OCI-LY1 (cell line): ENCODE measurements around the gene ADGRV1.

Experiments used
- H2AFZ ChIP-seq: fragments of 200-600 bp; sonication (generic), shearing (Covaris generic); 2 replicates; pipeline ENCODE4 v1.6.0; 2014; ENCODE audit warnings: antibody characterized with exemption, mild to moderate bottlenecking, low read length
- H3F3A ChIP-seq: fragments of 200-600 bp; sonication (generic), shearing (Covaris generic); 2 replicates; pipeline ENCODE4 v1.6.0; 2014; ENCODE audit warnings: mild to moderate bottlenecking, antibody characterized with exemption, low read length, moderate library complexity; ENCODE audit not compliant: insufficient read depth
- H3K27ac ChIP-seq: fragments of 200-600 bp; sonication (generic); 2 replicates; pipeline ENCODE4 v1.5.1; 2014; ENCODE audit warnings: low read length, mixed run types, mild to moderate bottlenecking, low read depth; ENCODE audit not compliant: poor library complexity, severe bottlenecking
- H3K27me3 ChIP-seq: fragments of 200-600 bp; sonication (generic); 2 replicates; pipeline ENCODE4 v1.6.0; 2014; ENCODE audit warnings: antibody characterized with exemption, mild to moderate bottlenecking, low read length, moderate library complexity; ENCODE audit not compliant: insufficient read depth
- H3K36me3 ChIP-seq: fragments of 200-600 bp; sonication (generic); 2 replicates; pipeline ENCODE4 v1.6.1; 2014; ENCODE audit warnings: mild to moderate bottlenecking, antibody characterized with exemption, low read length, moderate library complexity, mixed read lengths; ENCODE audit not compliant: insufficient read depth
- H3K4me1 ChIP-seq: fragments of 200-600 bp; sonication (generic); 2 replicates; pipeline ENCODE4 v1.5.1; 2014; ENCODE audit warnings: mild to moderate bottlenecking, low read length, moderate library complexity; ENCODE audit not compliant: insufficient read depth, severe bottlenecking
- H3K4me2 ChIP-seq: fragments of 200-600 bp; sonication (generic), shearing (Covaris generic); 2 replicates; pipeline ENCODE4 v1.6.1; 2014; ENCODE audit warnings: low read length
- H3K4me3 ChIP-seq: fragments of 200-600 bp; sonication (generic); 2 replicates; pipeline ENCODE4 v1.5.1; 2014; ENCODE audit warnings: low read length, low read depth, mild to moderate bottlenecking, mixed read lengths; ENCODE audit not compliant: poor library complexity, severe bottlenecking
- H3K79me2 ChIP-seq: fragments of 200-600 bp; shearing (Covaris generic); 2 replicates; pipeline ENCODE4 v1.6.1; 2016; ENCODE audit warnings: mixed run types, low read length, mixed read lengths; ENCODE audit not compliant: insufficient read depth
- H3K9ac ChIP-seq: fragments of 200-600 bp; sonication (generic), shearing (Covaris generic); 2 replicates; pipeline ENCODE4 v1.6.1; 2014; ENCODE audit warnings: mild to moderate bottlenecking, low read length, mixed read lengths
- H3K9me2 ChIP-seq: fragments of 200-600 bp; sonication (generic), shearing (Covaris generic); 2 replicates; pipeline ENCODE4 v1.6.1; 2014; ENCODE audit warnings: low read depth, mild to moderate bottlenecking, low read length, mixed read lengths
- H3K9me3 ChIP-seq: fragments of 200-600 bp; shearing (Covaris generic); 2 replicates; pipeline ENCODE4 v1.6.1; 2014; ENCODE audit warnings: low read length, mixed read lengths
- H4K20me1 ChIP-seq: fragments of 200-600 bp; sonication (generic), shearing (Covaris generic); 2 replicates; pipeline ENCODE4 v1.6.0; 2016; ENCODE audit warnings: mild to moderate bottlenecking, low read length; ENCODE audit not compliant: insufficient read depth
- EZH2 ChIP-seq: fragments of 200-600 bp; sonication (generic), shearing (Covaris generic); IDR thresholded peaks from 2 replicates; pipeline ENCODE4 v1.8.0; 2017; ENCODE audit warnings: borderline replicate concordance, mixed run types, mild to moderate bottlenecking, antibody characterized with exemption, low read length, moderate library complexity, mixed read lengths
- TF ChIP-seq, protein P1 (sequence below): fragments of 200-600 bp; sonication (generic), shearing (Covaris generic); IDR thresholded peaks from 2 replicates; pipeline ENCODE4 v1.5.1; 2017; ENCODE audit warnings: mild to moderate bottlenecking, antibody characterized with exemption, low read length, moderate library complexity, mixed read lengths

ADGRV1 gene

DNA sequence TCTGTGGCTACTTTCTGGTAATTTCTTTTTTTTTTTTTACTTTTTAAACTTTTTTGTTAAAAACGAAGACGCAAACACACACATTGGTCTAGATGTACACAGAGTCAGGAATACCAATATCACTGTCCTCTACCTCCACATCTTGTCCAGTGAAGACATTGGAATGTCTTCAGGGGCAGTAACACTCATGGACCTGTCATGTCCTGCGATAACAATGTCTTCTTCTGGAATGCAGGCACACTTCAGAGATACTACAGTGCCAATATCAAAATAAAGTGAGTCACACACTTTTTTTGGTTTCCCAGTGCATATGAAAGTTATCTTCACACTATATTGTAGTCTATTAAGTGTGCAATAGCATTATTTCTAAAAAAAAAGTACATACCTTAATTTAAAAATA, 648.7 kb downstream of the ADGRV1 start:
- no peaks in the 10 kb centered on the region for H3K27me3 ChIP-seq
- no peak for TF ChIP-seq EZH2
- TF ChIP-seq, protein P1, sequence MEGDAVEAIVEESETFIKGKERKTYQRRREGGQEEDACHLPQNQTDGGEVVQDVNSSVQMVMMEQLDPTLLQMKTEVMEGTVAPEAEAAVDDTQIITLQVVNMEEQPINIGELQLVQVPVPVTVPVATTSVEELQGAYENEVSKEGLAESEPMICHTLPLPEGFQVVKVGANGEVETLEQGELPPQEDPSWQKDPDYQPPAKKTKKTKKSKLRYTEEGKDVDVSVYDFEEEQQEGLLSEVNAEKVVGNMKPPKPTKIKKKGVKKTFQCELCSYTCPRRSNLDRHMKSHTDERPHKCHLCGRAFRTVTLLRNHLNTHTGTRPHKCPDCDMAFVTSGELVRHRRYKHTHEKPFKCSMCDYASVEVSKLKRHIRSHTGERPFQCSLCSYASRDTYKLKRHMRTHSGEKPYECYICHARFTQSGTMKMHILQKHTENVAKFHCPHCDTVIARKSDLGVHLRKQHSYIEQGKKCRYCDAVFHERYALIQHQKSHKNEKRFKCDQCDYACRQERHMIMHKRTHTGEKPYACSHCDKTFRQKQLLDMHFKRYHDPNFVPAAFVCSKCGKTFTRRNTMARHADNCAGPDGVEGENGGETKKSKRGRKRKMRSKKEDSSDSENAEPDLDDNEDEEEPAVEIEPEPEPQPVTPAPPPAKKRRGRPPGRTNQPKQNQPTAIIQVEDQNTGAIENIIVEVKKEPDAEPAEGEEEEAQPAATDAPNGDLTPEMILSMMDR, result no peak
- H2AFZ ChIP-seq, result no peak overlapping the region
- H3K9me3 ChIP-seq, result no peaks in the 10 kb centered on the region
- no peaks in the 10 kb centered on the region for H3K36me3 ChIP-seq
- H3K4me1 ChIP-seq, result no peaks in the 10 kb centered on the region
- H3K27ac ChIP-seq, result no peak overlapping the region
- no peaks in the 10 kb centered on the region for H4K20me1 ChIP-seq
- H3K4me3 ChIP-seq, result no peak overlapping the region
- no peaks in the 10 kb centered on the region for H3K79me2 ChIP-seq
- H3K9ac ChIP-seq, result no peak overlapping the region
- no peaks in the 10 kb centered on the region for H3F3A ChIP-seq
- H3K9me2 ChIP-seq, result no peaks in the 10 kb centered on the region
- H3K4me2 ChIP-seq, result no peak overlapping the region

DNA sequence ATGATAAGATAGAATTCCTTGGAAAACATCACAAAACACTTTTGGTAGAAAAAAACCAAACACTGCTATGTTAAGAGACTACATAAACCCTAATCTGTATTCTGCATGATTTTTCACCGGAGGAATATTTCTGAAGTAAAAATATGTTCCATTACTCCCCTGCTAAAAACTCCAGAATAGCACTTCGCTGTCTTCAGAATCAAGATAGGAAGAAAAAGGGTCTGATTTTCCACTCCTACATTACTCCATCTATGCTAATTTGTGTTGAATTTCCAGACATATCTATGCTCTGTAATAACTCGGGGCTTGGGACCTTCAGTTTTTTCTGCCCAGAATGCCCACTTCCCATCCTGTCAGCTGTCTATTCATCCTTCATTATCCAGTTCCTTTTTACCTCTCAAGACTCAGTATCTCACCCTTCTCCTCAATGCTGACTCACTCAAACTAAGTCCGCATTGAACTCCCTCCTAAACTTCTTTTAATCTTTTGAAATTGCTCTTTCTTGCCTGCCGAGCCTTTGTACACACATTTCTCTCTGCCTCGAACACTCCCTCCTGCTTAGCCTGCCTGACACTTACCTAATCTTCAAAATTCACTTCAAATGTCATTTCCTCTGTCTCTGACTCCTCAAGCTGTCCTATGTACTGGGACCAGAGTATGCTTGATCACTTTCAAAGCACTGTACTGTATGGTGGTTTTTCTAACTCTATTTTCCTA, 653.6 kb downstream of the ADGRV1 start:
- Histone ChIP-seq H3F3A (no peaks in the 10 kb centered on the region), H3K27ac (no peak overlapping the region), H2AFZ (no peak overlapping the region), H3K4me3 (no peak overlapping the region), H3K9me3 (no peaks in the 10 kb centered on the region), H3K4me1 (no peaks in the 10 kb centered on the region), H3K9ac (no peak overlapping the region), H3K36me3 (no peaks in the 10 kb centered on the region), H3K79me2 (no peaks in the 10 kb centered on the region), H3K27me3 (no peaks in the 10 kb centered on the region), H4K20me1 (no peaks in the 10 kb centered on the region), H3K4me2 (no peak overlapping the region), H3K9me2 (no peaks in the 10 kb centered on the region)
- TF ChIP-seq, protein P1, result no peak
- no peak for TF ChIP-seq EZH2

DNA sequence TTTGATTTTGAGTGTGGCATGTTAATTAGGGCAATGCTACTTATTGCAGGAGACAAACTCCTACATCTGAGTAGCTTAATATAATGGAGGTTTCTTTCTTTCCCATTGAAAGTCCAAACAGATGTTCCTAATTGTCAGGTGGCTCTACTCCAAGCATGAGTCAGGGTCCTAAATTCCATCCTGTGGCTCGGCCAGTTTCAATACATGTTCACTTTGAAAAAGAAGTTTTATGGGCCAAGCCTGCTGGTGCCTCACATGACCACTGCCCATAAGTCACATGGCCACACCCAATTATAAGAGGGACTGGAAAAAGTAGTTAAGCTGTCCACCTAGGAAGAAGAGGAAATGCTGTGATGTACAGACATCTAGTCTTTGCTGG, 654.1 kb downstream of the ADGRV1 start:
- Histone ChIP-seq H3K9me2 (no peaks in the 10 kb centered on the region), H3K36me3 (no peaks in the 10 kb centered on the region), H3F3A (no peaks in the 10 kb centered on the region), H3K9ac (no peak overlapping the region), H3K4me3 (no peak overlapping the region), H4K20me1 (no peaks in the 10 kb centered on the region), H3K4me1 (no peaks in the 10 kb centered on the region), H2AFZ (no peak overlapping the region), H3K27me3 (no peaks in the 10 kb centered on the region), H3K4me2 (no peak overlapping the region), H3K27ac (no peak overlapping the region), H3K79me2 (no peaks in the 10 kb centered on the region), H3K9me3 (no peaks in the 10 kb centered on the region)
- TF ChIP-seq EZH2, result no peak
- TF ChIP-seq, protein P1, result no peak
